ENCODE measurements around the gene CPB1.

The CPB1 gene

GRCh38 chr3:148833223-148833622, 5.6 kb downstream of the CPB1 start:
- DNase-seq = no peak

GRCh38 chr3:148839805-148840204, 12.2 kb downstream of the CPB1 start:
- no peak for DNase-seq

- DNase-seq = no peak
Measured at GRCh38 chr3:148840451-148840850, 12.8 kb downstream of the CPB1 start.

- no peak for DNase-seq
Measured at GRCh38 chr3:148845756-148846395, 18.3 kb downstream of the CPB1 start.

- DNase-seq = no peak
Measured at GRCh38 chr3:148847351-148847750, 19.7 kb downstream of the CPB1 start.

DNA sequence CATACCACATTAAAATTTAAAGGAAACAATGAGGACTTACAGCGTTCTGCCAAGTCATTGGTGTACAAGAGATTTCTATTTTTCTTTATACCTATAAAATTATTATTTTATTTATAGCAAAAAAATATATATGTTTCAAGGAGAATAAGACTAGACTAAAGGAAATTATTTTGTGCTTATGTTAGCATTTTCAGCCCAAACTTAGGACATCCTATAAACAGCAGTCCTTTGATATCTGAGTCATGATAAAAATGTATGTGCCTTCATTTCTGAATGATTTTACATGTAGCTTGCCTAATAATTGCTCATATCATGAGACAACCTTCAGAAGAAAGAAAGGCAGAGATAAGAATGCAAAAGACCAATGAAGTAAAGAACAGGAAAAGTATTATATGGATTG, 20.8 kb downstream of the CPB1 start:
- DNase-seq = no peak

DNA sequence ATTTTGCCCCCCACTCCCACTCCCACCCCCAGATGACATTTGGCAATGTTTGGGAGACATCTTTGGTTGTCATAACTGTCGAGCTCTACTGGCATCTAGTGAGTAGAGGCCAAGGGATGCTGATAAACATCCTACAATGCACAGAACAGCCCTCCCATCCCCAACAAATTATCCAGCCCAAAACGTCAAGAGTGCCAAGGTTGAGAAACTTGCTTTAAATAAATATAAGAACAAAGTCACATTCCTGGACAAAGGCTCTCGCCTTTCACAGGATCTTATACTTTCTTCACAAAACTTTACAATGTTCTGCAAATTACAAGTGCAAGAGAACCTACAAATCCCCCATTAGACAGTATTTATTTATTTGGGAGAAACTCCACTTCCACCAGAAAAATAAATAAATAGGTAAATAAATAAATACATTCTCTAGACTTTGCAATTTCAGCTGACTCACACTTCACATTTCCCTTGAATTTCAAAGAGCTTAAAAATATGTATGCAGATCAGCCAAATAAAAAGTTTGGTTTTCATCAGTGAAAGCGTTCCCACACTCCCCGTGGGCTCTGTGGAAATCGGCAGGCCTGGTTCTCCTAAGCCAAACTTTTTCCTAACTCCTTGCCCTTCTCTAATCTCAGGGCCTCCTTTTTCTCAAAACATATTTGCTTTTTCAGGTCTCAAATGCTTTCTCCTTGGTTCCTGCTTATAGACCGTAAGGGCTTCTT, 24.8 kb downstream of the CPB1 start:
- DNase-seq = no peak

DNA sequence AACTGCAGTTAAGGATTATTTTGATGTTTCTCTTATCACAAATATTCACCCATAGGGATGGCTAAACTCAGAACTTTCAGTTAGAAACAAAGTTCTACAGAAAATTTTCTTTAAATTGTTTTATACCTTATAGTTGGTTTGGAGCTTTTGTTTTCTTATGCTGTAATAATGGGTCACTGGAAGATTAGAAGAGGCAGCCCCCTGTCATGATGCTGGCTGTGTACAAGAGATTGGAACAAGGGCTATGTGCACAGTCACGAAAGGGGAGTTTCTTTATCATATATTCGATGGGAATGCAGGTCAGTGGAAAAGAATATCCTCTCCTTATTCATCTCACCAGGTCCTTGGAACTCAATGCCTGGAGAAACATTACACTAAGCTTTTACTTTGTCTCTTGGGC, 25.5 kb downstream of the CPB1 start:
- no peak for DNase-seq

GRCh38 chr3:148854061-148854460, 26.4 kb downstream of the CPB1 start:
- no peak for DNase-seq

DNA sequence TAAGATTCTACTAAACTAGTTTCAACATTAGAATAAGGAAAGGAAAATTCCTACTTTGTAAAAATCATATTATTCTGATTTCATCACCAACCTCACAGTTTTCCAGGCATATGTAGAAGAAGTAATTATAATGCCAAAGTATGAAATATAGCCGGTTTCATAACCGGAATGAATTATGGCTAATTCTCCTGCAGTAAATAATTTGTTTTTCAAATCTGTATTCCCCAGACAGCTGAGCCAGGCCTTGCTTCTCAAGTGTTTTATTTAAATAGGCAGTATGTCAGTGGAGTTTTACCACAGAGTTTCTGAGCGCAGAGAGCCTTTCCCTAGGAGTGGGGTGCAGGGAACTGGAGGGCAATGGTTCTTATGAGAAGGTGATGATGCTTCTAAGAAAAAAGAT, 28.8 kb downstream of the CPB1 start:
- DNase-seq = no peak

DNA sequence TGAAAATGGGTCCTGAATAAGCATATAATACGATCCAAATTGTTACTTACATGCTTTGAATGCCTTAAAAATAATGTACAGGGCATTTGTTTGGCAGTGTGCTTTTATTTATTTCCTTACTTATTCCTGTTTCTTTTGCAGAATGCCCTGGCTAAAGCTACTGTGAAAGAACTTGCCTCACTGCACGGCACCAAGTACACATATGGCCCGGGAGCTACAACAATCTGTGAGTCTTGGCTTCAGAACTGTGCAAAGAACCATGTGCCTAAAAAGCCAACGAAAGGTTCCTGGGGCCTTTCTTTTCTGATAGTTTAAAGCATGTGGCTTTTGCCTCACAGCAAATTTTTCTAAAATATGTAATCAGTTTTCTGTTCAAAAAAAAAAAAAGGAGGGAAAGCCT, 29.7 kb downstream of the CPB1 start:
- DNase-seq = no peak

GRCh38 chr3:148861277-148861869, 33.8 kb downstream of the CPB1 start:
- DNase-seq = peak; percentile 22

GRCh38 chr3:148863297-148863696, 35.7 kb downstream of the CPB1 start:
- no peak for DNase-seq

GRCh38 chr3:148863814-148864213, 36.2 kb downstream of the CPB1 start:
- no peak for DNase-seq

DNA sequence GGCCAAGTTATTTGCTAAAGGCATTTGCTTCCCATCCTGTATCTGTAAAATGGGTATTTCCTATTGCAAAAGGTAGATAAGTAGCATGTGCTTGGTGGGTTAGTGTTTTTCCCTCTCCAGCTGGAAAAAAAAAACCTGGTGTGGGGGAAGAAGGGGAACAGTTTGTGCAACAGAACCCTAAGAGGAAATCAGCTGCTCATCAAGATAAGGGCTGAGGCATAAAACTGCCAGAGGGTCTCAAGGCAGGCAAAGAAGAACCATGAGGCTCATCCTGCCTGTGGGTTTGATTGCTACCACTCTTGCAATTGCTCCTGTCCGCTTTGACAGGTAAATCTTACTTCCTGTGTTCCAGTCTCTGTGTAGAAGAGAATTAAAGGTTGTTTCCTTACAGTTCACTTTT, 37.4 kb downstream of the CPB1 start, which contains the start of gene CPA3:
CPA3 (plus strand) TSS at position 248 of the 400 bp plus-strand sequence; CDS start at position 260, 12 bp downstream.
- no peak for DNase-seq

DNA sequence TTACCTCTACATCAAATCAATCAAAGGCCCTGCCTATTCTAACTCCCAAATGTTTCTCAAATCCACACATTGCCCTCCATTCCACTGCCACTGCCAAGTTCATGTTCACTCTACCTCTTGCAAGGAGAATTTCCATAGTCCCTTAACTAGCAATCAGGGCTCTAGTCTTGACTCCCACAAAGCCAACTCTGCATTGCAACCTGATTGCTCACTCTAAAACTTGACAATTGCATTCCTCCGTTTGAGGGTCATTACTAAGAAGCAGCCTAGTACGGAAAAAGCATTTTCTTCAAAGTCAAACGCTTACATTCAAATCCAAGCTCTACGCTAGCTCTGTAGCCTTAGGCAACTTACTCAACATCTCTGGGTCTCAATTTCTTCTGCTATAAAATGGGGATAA, 38.6 kb downstream of the CPB1 start:
- DNase-seq = no peak

DNA sequence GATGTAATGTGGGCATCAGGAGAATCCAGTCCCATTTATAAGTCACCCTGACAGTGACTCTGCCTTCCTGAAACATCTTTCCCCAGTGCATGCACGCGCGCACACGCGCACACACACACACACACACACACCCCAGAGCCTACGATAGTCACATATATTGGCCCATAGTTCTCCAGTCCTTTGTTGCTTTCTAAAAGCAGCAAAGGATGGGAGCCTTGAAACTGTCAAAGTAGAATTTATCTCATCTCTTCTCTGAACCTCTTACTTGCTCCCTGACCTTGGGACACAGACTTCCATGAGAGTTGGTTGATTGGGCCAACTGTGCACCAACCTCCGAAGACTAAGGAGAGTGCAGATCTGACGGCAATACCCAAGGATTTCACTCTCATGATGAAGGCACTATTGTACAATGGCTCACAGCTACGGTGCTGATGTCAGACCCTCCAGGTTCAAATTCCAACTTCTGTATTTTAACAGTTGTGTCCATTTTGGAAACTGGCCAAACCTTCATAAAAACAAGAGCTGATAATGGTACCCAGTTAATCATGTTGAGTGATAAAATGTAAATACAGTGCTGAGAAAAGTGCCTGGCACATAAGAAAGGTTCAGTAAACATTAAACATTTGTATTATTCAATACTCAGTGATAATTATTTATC, 45.8 kb downstream of the CPB1 start:
- DNase-seq = no peak

- no peak for DNase-seq
Measured at GRCh38 chr3:148873977-148874376, 46.4 kb downstream of the CPB1 start.

GRCh38 chr3:148878095-148878494, 50.5 kb downstream of the CPB1 start:
- DNase-seq = no peak

GRCh38 chr3:148879256-148879655, 51.6 kb downstream of the CPB1 start:
- DNase-seq = no peak

DNA sequence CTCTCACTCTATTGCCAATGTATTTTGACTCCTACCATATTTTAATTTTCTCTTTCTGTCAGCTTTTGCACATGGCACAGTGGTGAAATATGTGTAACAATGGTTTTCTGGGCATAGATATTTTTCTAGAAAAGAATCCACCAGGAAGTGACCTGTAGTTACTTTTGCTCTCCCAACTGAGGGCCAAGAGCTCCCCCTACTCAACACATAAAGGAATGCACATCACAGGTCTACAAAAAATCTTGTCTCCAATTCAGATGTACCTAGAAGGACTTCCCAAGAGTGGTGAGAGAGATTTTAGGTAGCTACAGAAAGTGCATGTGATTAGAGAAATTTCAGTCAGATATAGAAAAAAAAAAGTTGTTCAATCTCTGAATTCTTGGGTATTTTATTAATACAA, 53.1 kb downstream of the CPB1 start:
- DNase-seq = no peak

- no peak for DNase-seq
Measured at GRCh38 chr3:148881286-148881685, 53.7 kb downstream of the CPB1 start.

- no peak for DNase-seq
Measured at GRCh38 chr3:148882288-148882687, 54.7 kb downstream of the CPB1 start.

DNA sequence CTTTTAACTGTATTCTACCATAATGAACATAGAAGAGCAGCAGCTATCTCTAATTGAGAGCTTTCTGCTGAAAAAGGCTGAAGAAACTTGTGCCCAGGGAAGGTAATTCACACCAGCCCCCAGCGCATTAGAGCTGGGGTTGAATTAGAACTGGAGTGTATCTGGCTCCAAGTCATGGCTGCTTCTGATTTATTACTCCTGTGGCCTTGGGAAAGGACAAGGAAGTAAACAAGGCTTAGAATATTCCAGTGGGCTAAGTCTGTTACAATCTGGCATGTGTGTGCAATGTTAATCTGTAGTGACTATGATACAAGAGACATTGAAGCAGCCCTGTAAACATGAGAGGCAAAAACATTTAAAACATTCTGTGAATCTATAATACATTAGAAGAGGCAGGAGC, 55.6 kb downstream of the CPB1 start:
- no peak for DNase-seq
